HL-60 (cell line): Measurements from ENCODE around the gene DTNBP1.

Experiments
- DNase-seq, 2 experiments: peaks; one replicate each; pipeline ENCODE4 v3.0.0-alpha.2; 2010 to 2020; ENCODE audit warnings: low read depth in 1 of 2, low spot score in 1 of 2
- H3K27ac ChIP-seq: fragments of 250-450 bp; sonication (Bioruptor Pico); replicated peaks from 2 replicates; pipeline ENCODE4 v1.5.1; 2020; ENCODE audit warnings: mild to moderate bottlenecking, moderate library complexity
- H3K27me3 ChIP-seq: fragments of 250-450 bp; sonication (Bioruptor Pico); 2 replicates; pipeline ENCODE4 v1.5.1; 2021; ENCODE audit warnings: mild to moderate bottlenecking, moderate library complexity; ENCODE audit not compliant: insufficient read depth, poor library complexity, severe bottlenecking
- H3K4me3 ChIP-seq: replicated peaks from 2 replicates; pipeline ENCODE4 v1.5.1; 2011; ENCODE audit warnings: mild to moderate bottlenecking, control low read depth, low read length; ENCODE audit not compliant: insufficient read depth
- GABPA ChIP-seq: IDR thresholded peaks from 2 replicates; pipeline ENCODE4 v1.6.1; 2012; ENCODE audit warnings: low read depth
- POLR2AphosphoS5 ChIP-seq: IDR thresholded peaks from 2 replicates; pipeline ENCODE4 v1.6.1; 2012; ENCODE audit warnings: low read depth
- REST ChIP-seq: IDR thresholded peaks from 2 replicates; pipeline ENCODE4 v1.6.1; 2012; ENCODE audit warnings: low read depth; ENCODE audit not compliant: insufficient replicate concordance
- SPI1 ChIP-seq: IDR thresholded peaks from 2 replicates; pipeline ENCODE4 v1.6.1; 2012; ENCODE audit warnings: low read depth, mild to moderate bottlenecking, borderline replicate concordance
- TF ChIP-seq, protein P1 (sequence below): IDR thresholded peaks from one replicate; pipeline ENCODE4 v1.5.1; 2011; ENCODE audit warnings: low read length, control low read depth, inconsistent platforms; ENCODE audit not compliant: insufficient read depth

DTNBP1 gene

GRCh38 chr6:15515660-15516375 is 147.0 kb downstream of the DTNBP1 start:
- DNase-seq, result no peak
- H3K27me3 ChIP-seq, result no peaks in the 10 kb centered on the region
- H3K27ac ChIP-seq, result no peak overlapping the region
- no peak overlapping the region for H3K4me3 ChIP-seq
- TF ChIP-seq SPI1, result no peak
- TF ChIP-seq GABPA, result no peak
- TF ChIP-seq, protein P1, sequence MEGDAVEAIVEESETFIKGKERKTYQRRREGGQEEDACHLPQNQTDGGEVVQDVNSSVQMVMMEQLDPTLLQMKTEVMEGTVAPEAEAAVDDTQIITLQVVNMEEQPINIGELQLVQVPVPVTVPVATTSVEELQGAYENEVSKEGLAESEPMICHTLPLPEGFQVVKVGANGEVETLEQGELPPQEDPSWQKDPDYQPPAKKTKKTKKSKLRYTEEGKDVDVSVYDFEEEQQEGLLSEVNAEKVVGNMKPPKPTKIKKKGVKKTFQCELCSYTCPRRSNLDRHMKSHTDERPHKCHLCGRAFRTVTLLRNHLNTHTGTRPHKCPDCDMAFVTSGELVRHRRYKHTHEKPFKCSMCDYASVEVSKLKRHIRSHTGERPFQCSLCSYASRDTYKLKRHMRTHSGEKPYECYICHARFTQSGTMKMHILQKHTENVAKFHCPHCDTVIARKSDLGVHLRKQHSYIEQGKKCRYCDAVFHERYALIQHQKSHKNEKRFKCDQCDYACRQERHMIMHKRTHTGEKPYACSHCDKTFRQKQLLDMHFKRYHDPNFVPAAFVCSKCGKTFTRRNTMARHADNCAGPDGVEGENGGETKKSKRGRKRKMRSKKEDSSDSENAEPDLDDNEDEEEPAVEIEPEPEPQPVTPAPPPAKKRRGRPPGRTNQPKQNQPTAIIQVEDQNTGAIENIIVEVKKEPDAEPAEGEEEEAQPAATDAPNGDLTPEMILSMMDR, result no peak
- TF ChIP-seq POLR2AphosphoS5, result no peak
- TF ChIP-seq REST, result no peak

DNA sequence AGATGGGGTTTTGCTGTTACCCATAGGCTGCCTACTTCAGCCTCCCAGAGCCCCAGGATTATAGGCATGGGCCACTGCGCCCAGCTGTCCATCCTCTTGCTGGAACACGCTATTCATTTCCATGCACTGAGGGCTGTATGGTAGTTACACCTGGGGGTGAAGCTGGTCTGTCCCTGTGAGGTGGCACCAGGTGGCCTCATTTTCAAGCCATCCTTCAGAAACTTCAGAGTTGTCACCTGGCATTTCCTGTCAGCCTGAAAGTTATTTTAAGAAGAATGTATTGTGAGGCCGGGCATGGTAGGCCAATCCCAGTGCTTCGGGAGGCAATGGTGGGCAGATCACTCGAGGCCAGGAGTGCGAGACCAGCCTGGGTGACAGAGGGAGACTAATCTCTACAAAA is 147.6 kb downstream of the DTNBP1 start:
- DNase-seq, result no peak
- TF ChIP-seq SPI1 (no peak), REST (no peak), GABPA (no peak), POLR2AphosphoS5 (no peak)
- TF ChIP-seq, protein P1, result no peak
- H3K27ac ChIP-seq, result no peak overlapping the region
- no peaks in the 10 kb centered on the region for H3K27me3 ChIP-seq
- no peak overlapping the region for H3K4me3 ChIP-seq

DNA sequence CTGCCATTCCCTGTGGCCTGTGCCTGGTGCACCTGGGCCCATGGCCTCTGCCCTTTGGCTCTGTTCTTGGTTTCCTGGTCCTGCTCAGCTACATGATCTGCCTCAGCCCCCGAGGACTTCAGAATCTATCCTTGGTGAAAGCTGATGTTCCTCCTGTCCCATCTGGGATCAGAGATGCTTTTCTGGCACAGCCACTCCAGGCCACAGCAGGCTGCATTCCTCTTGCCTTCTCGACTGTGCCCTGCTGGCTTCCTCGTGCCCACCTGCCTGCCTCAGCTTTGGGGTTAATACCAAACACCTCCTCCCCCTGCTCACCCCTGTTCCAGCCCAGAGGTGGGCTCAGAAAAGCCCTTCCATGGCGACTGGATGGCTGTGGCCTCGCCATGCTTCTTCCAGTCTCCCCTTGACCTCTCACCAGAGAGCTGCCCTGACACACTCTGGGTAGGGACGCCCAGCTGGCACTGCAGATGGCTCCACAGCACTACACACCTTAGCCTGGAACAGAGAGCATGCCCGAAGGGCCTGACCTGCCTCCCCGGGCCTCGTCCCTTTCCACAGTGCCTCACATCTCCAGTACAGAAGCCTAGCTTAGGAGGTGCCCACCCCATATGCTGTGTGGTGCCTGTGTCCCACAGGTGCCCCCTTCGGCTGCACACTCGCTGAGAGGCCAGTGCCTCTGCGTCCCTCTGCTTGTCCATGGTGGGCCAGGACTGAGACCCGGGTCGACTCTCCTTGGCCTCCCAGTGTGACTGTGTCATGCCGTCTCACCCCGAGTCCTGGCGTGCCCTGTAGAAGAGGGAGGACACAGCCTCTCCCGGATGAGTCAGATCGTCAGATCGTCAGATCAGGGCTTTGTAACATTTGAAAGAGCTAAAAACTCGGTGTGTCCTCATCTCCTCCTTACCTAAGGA is 148.8 kb downstream of the DTNBP1 start:
- Histone ChIP-seq H3K4me3 (no peak overlapping the region), H3K27me3 (no peaks in the 10 kb centered on the region), H3K27ac (no peak overlapping the region)
- TF ChIP-seq GABPA (no peak), POLR2AphosphoS5 (no peak), REST (no peak)
- DNase-seq, result no peak
